Natural killer cell (primary cell): Measurements from ENCODE around the gene NRF1. TPM values are rescaled to one million over a fixed set of nuclear protein-coding genes. Genes with fewer than 3 reads are reported as not detected.

Source experiments
- ATAC-seq, 3 donors: fragments of 150-1000 bp in 2 of 3; fragments of 200-7000 bp in 1 of 3; cut with Tn5 transposase; 1 replicate in 1 of 3; 2 replicates in 2 of 3; pipeline ENCODE4 v1.10.0; 2021; ENCODE audit warnings: mild to moderate bottlenecking in 2 of 3, moderate library complexity in 2 of 3
- DNase-seq, 2 donors: peaks; one replicate each; pipeline versions ENCODE4 v3.0.0 to v3.0.0-alpha.2; 2013 to 2021; ENCODE audit warnings: mixed read lengths in 1 of 2
- H3K27ac ChIP-seq: one replicate; pipeline ENCODE4 v1.5.1; 2013; ENCODE audit warnings: mild to moderate bottlenecking, low read length
- H3K27me3 ChIP-seq: one replicate; pipeline ENCODE4 v1.6.1; 2013; ENCODE audit warnings: low read length; ENCODE audit not compliant: control insufficient read depth, insufficient read depth
- H3K36me3 ChIP-seq: one replicate; pipeline ENCODE4 v1.6.1; 2013; ENCODE audit warnings: low read length; ENCODE audit not compliant: control insufficient read depth, insufficient read depth
- H3K4me1 ChIP-seq: one replicate; pipeline ENCODE4 v1.6.1; 2013; ENCODE audit warnings: low read length; ENCODE audit not compliant: control insufficient read depth, insufficient read depth
- H3K4me3 ChIP-seq: one replicate; pipeline ENCODE4 v1.5.1; 2013; ENCODE audit warnings: low read length
- H3K9me3 ChIP-seq: one replicate; pipeline ENCODE4 v1.6.1; 2013; ENCODE audit warnings: low read length; ENCODE audit not compliant: control insufficient read depth, insufficient read depth
- H3K27ac Mint-ChIP-seq, 2 donors: one replicate each; pipeline ENCODE4 v1.8.0; 2022; ENCODE audit warnings: mild to moderate bottlenecking in 2 of 2, mixed read lengths in 2 of 2, moderate library complexity in 1 of 2
- H3K27me3 Mint-ChIP-seq, 2 donors: one replicate each; pipeline ENCODE4 v1.8.0; 2022; ENCODE audit warnings: low read depth in 2 of 2, mixed read lengths in 2 of 2
- H3K36me3 Mint-ChIP-seq: one replicate; pipeline ENCODE4 v1.8.0; 2022; ENCODE audit warnings: mixed read lengths
- H3K4me1 Mint-ChIP-seq, 2 donors: one replicate each; pipeline ENCODE4 v1.8.0; 2022; ENCODE audit warnings: mixed read lengths in 2 of 2
- H3K4me3 Mint-ChIP-seq: one replicate; pipeline ENCODE4 v1.8.0; 2022; ENCODE audit warnings: mild to moderate bottlenecking, moderate library complexity, mixed read lengths
- H3K9me3 Mint-ChIP-seq, 2 donors: one replicate each; pipeline ENCODE4 v1.8.0; 2022; ENCODE audit warnings: mixed read lengths in 2 of 2
- WGBS: methylation state at CpG from one replicate; pipeline ENCODE4 v1.1.7; 2013; ENCODE audit warnings: missing lambda C conversion rate; ENCODE audit not compliant: insufficient coverage; 5-methylcytosine and 5-hydroxymethylcytosine counted together
- intact Hi-C: fragments of 100-400 bp; cut with micrococcal nuclease; formaldehyde crosslinking; loops from one replicate; pipeline ENCODE4 v1.14.2; 2022
- total RNA-seq, 4 donors: library from RNA; stranded (reverse); fragments of 120-200 nt in 1 of 4; gene quantifications; one replicate each; pipeline versions ENCODE4 v1.2.3 to v1.2.4, GENCODE V29; 2013 to 2022
- TF ChIP-seq, protein P1 (sequence below): fragments of 200-600 bp; IDR thresholded peaks from one replicate; pipeline ENCODE4 v1.8.0; 2022; ENCODE audit warnings: antibody characterized with exemption

The NRF1 gene
- total RNA-seq, 3 donors from 2014 or later (not counting 1 experiment from before 2014, with no cell fraction given) = 39.8 to 43.5 (median 40.1) TPM

DNA sequence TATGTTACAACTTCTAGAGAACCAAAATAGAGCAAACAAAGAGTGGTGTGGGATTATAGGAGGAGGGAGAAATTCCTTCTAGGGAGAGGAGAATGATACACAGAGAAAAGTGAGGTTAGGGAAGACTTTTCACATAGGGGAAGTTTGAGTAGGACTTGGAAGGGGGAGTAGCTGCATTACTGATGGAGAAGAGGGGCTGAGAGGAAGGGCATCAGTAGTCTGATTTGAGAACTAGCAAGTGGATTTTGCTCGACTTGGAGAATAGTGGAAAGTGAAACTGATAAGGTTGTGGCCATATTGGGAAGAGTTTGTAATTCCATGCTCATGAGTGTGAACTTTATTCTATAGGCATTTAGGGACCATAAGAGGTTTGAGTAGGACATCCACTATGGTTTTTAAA lies 6.1 kb downstream of the NRF1 start:
- Histone ChIP-seq H3K36me3 (no peaks in the 10 kb centered on the region), H3K4me3 (no peak overlapping the region), H3K9me3 (no peaks in the 10 kb centered on the region), H3K27ac (no peak overlapping the region), H3K27me3 (no peaks in the 10 kb centered on the region), H3K4me1 (peaks cover 26% of the 10 kb centered on the region)
- intact Hi-C loops = no loop called here
- no peaks in the 10 kb centered on the region for H3K36me3 Mint-ChIP-seq
- peaks cover 57 to 63% of the 10 kb centered on the region in 2 donors for H3K4me1 Mint-ChIP-seq
- H3K27ac Mint-ChIP-seq = peak overlapping the region; percentile 69 to 75
- DNase-seq = no peak
- no peaks in the 10 kb centered on the region for H3K9me3 Mint-ChIP-seq
- WGBS = 17% methylated on average over 1 of the region's 1 CpG
- no peak for ATAC-seq
- TF ChIP-seq, protein P1, sequence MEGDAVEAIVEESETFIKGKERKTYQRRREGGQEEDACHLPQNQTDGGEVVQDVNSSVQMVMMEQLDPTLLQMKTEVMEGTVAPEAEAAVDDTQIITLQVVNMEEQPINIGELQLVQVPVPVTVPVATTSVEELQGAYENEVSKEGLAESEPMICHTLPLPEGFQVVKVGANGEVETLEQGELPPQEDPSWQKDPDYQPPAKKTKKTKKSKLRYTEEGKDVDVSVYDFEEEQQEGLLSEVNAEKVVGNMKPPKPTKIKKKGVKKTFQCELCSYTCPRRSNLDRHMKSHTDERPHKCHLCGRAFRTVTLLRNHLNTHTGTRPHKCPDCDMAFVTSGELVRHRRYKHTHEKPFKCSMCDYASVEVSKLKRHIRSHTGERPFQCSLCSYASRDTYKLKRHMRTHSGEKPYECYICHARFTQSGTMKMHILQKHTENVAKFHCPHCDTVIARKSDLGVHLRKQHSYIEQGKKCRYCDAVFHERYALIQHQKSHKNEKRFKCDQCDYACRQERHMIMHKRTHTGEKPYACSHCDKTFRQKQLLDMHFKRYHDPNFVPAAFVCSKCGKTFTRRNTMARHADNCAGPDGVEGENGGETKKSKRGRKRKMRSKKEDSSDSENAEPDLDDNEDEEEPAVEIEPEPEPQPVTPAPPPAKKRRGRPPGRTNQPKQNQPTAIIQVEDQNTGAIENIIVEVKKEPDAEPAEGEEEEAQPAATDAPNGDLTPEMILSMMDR = no peak
- H3K4me3 Mint-ChIP-seq = peak overlapping the region; percentile 7
- H3K27me3 Mint-ChIP-seq = no peaks in the 10 kb centered on the region

- H3K27me3 Mint-ChIP-seq = no peaks in the 10 kb centered on the region
- TF ChIP-seq, protein P1 = no peak
- DNase-seq = no peak
- intact Hi-C loops = no loop called here
- H3K4me3 Mint-ChIP-seq = no peak overlapping the region
- no peaks in the 10 kb centered on the region for H3K9me3 ChIP-seq
- no peaks in the 10 kb centered on the region for H3K9me3 Mint-ChIP-seq
- peaks cover 40 to 44% of the 10 kb centered on the region in 2 donors for H3K4me1 Mint-ChIP-seq
- no peak for ATAC-seq
- H3K27ac Mint-ChIP-seq = peak overlapping the region in 1 of 2 donors; percentile 38
- peaks cover 3% of the 10 kb centered on the region for H3K4me1 ChIP-seq
- WGBS = 83% methylated on average over 3 of the region's 3 CpGs
- H3K36me3 Mint-ChIP-seq = no peaks in the 10 kb centered on the region
- H3K36me3 ChIP-seq = peaks cover 2% of the 10 kb centered on the region
- H3K27me3 ChIP-seq = no peaks in the 10 kb centered on the region
- no peak overlapping the region for H3K27ac ChIP-seq
- H3K4me3 ChIP-seq = no peak overlapping the region
These were observed 15.4 kb downstream of the NRF1 start for GRCh38 chr7:129626896-129627295.

DNA sequence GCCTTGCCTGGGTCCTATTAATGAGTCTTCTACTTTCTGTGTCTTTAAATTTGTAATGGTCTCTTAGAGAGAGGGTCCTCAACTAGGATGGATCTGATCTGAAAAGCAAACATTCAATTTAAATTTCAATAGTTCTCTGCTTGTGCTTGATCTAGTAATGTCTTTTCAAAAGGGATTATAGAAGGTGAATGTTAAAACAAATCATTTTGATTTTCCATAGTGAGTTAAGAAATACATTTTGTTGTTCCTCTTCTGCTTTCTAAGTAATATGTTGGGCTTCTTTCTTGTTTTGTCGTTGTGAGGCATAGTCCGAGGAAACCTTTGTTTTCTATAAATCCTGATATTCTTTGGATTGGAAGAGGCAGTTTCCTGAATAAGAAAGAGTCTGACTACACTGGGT lies 18.8 kb downstream of the NRF1 start:
- ATAC-seq = no peak
- WGBS = 79% methylated on average over 2 of the region's 2 CpGs
- no peaks in the 10 kb centered on the region for H3K9me3 ChIP-seq

More for the DNA sequence above, 18.8 kb downstream of the NRF1 start:
- H3K4me3 Mint-ChIP-seq = no peak overlapping the region
- no peak overlapping the region for H3K27ac Mint-ChIP-seq
- no peak overlapping the region for H3K4me3 ChIP-seq
- TF ChIP-seq, protein P1 = no peak
- H3K27me3 ChIP-seq = no peaks in the 10 kb centered on the region
- no peak for DNase-seq
- no peaks in the 10 kb centered on the region for H3K36me3 Mint-ChIP-seq
- intact Hi-C loops = no loop called here
- no peaks in the 10 kb centered on the region for H3K9me3 Mint-ChIP-seq
- no peaks in the 10 kb centered on the region for H3K27me3 Mint-ChIP-seq
- no peak overlapping the region for H3K27ac ChIP-seq
- no peaks in the 10 kb centered on the region for H3K36me3 ChIP-seq
- no peaks in the 10 kb centered on the region for H3K4me1 ChIP-seq
- H3K4me1 Mint-ChIP-seq = peaks cover 32 to 42% of the 10 kb centered on the region in 2 donors
